Right renal cortex interstitium (tissue), 3 donors: Measurements from ENCODE around the gene PTPRD. TPM values are rescaled to one million over a fixed set of nuclear protein-coding genes. Genes with fewer than 3 reads are reported as not detected.

Source experiments
- DNase-seq, 3 donors: peaks; one replicate each; pipeline ENCODE4 v3.0.0-alpha.2; 2013; ENCODE audit warnings: low read depth in 3 of 3, low spot score in 2 of 3
- polyA plus RNA-seq, 3 donors: library from polyadenylated mRNA; unstranded; fragments of 120-200 nt; gene quantifications; one replicate each; pipeline ENCODE4 v1.2.1, GENCODE V29; 2013; ENCODE audit not compliant: insufficient read length in 3 of 3

Gene PTPRD
- polyA plus RNA-seq, 3 donors, result 92.4 to 109 (median 101) TPM

- no peak for DNase-seq
Observed at GRCh38 chr9:10272830-10273229, 340.0 kb downstream of the PTPRD start.

- no peak for DNase-seq
Observed at GRCh38 chr9:10268531-10269485, 344.0 kb downstream of the PTPRD start.

GRCh38 chr9:10265153-10265631 is 347.6 kb downstream of the PTPRD start:
- DNase-seq, result peak; percentile 41 to 57 (median 47)

GRCh38 chr9:10260501-10260900 is 352.3 kb downstream of the PTPRD start:
- no peak for DNase-seq

- DNase-seq, result no peak
Observed at GRCh38 chr9:10259668-10260067, 353.1 kb downstream of the PTPRD start.

GRCh38 chr9:10255758-10256157 is 357.0 kb downstream of the PTPRD start:
- DNase-seq, result no peak

- no peak for DNase-seq
Observed at GRCh38 chr9:10254338-10254737, 358.5 kb downstream of the PTPRD start.

- no peak for DNase-seq
Observed at GRCh38 chr9:10253341-10253740, 359.5 kb downstream of the PTPRD start.

- DNase-seq, result no peak
Observed at GRCh38 chr9:10252174-10252573, 360.6 kb downstream of the PTPRD start.

GRCh38 chr9:10251490-10251889 is 361.3 kb downstream of the PTPRD start:
- DNase-seq, result no peak

GRCh38 chr9:10250219-10250618 is 362.6 kb downstream of the PTPRD start:
- DNase-seq, result no peak

- DNase-seq, result no peak
Observed at GRCh38 chr9:10248890-10249289, 363.9 kb downstream of the PTPRD start.

- DNase-seq, result no peak
Observed at GRCh38 chr9:10242255-10242654, 370.5 kb downstream of the PTPRD start.

- DNase-seq, result no peak
Observed at GRCh38 chr9:10238087-10238486, 374.7 kb downstream of the PTPRD start.

- no peak for DNase-seq
Observed at GRCh38 chr9:10237584-10237983, 375.2 kb downstream of the PTPRD start.

- DNase-seq, result no peak
Observed at GRCh38 chr9:10236161-10236560, 376.6 kb downstream of the PTPRD start.

- no peak for DNase-seq
Observed at GRCh38 chr9:10235376-10235775, 377.4 kb downstream of the PTPRD start.

GRCh38 chr9:10232352-10232930 is 380.4 kb downstream of the PTPRD start:
- DNase-seq, result no peak

GRCh38 chr9:10230512-10230911 is 382.3 kb downstream of the PTPRD start:
- DNase-seq, result no peak

GRCh38 chr9:10228082-10228481 is 384.7 kb downstream of the PTPRD start:
- DNase-seq, result no peak

- no peak for DNase-seq
Observed at GRCh38 chr9:10226996-10227395, 385.8 kb downstream of the PTPRD start.

GRCh38 chr9:10212702-10213101 is 400.1 kb downstream of the PTPRD start:
- DNase-seq, result no peak
